Hematopoietic multipotent progenitor cell treated with erythropoietin and hydrocortisone succinate and interleukin-3 and kit ligand, for 6 days (in vitro differentiated cells): Measurements from ENCODE around the gene SESN3.
"Not testable (repeated sequence)": the region's sequence is repeated elsewhere in the genome, so short reads cannot be mapped to it uniquely, and the experiment has no call there.

Experiments
- DNase-seq: peaks from one replicate; pipeline ENCODE4 v3.0.0-alpha.2; 2015

SESN3 gene

DNA sequence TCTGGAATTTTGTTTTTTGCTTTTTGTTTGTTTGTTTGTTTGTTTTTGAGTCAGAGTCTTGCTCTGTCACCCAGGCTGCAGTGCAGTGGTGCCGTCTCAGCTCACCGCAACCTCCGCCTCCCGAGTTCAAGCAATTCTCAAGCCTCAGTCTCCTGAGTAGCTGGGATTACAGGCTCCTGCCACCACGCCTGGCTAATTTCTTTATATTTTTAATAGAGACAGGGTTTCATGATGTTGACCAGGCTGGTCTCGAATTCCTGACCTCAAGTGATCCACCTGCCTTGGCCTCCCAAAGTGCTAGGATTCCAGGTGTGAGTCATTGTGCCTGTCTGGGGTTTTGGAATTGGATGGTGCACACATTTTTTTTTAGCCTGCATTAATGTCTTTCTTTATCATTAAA, 20.9 kb upstream of the SESN3 start:
- not testable (repeated sequence) for DNase-seq

DNA sequence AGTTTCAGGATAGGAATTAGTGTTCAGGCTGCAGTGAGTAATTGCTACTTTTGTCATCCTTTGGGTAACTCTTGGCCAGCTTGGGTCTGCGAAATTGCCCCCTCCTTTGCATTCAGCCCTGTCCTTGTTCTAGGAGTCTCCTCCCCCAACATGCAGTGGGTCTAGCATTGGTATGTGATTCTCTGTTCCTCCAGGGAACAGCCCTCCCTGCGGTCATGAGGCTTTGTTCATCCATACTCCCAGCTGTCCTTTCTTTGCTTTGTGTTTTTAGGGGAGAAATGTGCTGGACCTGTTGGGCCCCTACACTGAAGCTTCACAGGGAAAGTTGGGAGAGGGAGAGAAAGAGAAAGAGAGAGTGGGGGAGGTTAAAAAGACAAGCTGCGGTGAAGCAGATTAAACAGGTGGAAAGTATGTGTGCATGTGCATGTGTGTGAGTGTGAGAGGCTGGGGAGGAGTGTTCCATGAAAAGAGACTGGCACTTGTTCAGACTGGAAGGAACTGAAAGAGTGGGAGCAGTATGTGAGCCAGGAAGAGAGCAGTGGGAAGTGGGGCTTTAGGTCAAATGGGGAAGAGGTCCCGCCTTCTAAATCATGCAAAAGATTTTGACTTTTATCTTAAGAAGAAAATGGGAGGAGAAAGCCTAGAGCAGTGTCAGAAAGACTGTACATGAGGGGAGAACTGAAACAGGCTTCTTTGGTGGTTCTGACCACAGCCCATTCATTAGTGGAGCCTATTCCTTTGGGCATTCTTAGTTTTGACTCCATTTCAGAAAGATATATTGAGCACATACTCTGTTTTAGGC, 17.9 kb upstream of the SESN3 start:
- no peak for DNase-seq

DNA sequence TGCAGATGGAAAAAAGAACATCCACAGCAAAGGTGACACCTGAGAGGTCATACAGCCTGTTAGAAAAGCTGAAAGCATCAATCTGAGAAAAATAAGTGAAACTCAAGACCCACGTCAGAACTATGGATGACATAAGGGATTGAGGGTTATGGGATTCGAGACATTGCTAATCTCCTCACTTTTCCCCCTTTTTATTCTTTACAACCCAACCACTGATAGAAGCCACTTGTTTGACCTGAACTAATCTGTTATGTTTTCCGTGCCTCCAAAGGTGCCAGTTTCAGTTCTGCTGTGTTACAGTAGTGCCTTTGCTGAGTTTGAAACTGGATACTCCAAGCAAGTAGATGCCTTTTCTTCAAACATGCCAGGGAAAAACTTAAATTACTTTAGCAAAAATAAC, 16.9 kb upstream of the SESN3 start:
- no peak for DNase-seq

DNA sequence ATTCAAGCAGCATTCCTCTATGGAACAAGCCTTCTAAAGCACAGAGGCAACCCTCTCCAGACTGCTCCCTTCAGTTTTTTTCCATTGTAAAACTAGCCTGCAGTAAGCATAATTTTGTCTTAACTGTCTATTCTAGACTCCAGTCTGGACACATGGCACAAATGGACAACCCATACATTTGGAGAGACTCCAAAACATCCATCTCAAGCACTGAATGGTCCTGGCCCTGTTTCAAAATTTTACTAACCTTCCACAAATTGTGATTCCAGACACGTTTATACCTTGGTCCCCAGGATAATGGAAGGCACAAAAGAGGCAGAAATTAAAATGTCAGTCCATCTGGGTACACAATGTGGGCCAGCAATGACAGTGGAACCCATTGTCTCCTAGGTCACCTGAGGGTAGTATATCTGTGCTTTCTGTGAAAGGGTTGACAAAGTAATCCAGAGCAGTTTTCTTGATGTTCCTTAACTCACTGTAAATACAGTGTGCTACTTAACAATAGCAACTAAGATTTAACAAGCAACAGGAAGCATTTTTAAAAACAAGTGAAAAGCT, 16.2 kb upstream of the SESN3 start:
- DNase-seq = no peak

DNA sequence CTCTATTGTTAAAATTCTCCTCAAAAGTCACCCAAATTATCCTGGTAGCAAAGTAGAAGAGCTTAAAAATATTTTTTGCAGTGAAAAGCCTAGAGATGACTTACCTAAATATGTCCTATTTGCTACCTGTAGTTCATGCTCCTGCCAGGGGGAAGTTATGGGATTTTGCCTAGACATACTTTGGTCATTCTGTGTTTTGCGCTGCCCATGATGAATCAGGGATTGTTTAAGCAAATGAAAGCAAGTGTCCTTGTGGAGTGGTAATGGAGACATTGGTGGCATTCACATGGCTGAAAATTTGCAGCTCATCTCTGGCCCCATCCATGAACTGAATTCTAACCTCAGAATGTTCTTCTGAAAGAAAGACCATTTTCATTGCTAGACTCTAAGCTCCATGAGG, 14.6 kb upstream of the SESN3 start:
- no peak for DNase-seq

DNA sequence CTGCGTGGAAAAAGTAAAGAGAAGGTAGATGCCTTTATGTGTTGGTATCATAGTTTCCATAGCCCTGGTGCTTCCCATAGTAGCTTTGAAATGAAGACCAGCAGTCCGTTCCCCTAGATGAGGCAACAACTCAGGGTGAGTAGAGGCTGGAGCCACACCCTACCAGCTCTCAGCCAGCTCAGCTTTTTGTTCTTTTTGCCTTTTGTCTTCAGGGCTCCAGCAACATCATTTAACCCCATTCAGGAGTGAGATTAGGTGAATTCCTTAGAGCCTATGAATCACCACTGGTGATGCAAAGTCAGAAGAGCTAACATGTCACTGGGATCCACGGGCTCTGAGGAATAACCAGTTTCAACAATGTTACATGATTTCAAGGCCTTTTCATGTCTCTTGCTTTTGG, 14.0 kb upstream of the SESN3 start:
- DNase-seq = no peak

DNA sequence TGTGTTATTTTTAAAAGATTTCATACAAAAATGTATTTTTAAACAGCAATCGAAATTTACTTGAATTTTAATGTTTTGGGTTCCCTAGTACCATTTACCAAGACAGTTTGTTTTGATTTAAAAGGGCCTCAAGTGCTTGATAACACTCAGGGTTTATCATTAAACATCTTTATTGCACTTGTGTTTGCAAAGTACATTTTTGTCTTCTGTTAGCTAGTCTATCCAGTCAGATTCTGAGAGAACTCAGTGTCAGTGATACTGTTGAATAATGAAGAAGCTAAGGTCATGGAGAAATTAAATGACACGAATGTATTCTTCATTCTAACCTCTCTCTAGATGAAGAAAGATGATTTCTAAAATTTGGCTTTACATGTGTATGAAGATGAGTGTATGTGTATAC, 12.7 kb upstream of the SESN3 start:
- DNase-seq = no peak

DNA sequence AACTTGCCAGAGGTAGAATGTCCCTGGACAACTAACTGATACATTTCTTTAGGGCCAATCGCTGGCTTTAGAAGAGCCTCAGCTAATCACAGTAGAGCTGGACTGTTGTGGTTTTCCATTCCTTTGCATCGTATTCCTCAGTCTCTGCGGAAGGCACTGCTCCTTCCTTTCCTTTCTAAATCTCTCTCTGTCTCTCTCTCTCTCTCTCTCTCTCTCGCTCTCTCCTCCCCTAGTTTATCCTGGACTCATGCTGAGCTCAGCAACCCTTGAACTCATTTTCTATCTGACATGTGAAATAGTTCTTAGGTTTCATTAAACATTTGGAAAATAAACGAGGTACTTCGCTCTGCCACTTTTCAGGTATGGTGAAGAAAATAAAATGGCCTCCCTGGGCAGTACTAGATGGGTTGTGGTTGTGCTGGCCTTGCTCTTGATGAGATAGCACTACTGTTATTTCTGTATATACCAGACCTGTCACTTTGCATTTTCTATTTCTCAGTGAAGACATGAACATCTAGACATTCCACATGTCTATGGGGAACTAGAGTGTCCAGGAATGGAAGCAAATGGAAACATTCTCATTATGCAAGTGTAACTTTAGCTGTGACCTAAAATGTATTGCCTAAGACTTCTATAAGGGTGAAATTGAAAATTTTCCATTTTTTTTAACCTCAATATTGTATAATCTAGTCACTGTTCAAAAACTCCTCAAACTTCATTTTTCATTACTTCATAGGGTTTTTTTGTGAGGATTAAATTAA, 12.0 kb upstream of the SESN3 start:
- DNase-seq = no peak

DNA sequence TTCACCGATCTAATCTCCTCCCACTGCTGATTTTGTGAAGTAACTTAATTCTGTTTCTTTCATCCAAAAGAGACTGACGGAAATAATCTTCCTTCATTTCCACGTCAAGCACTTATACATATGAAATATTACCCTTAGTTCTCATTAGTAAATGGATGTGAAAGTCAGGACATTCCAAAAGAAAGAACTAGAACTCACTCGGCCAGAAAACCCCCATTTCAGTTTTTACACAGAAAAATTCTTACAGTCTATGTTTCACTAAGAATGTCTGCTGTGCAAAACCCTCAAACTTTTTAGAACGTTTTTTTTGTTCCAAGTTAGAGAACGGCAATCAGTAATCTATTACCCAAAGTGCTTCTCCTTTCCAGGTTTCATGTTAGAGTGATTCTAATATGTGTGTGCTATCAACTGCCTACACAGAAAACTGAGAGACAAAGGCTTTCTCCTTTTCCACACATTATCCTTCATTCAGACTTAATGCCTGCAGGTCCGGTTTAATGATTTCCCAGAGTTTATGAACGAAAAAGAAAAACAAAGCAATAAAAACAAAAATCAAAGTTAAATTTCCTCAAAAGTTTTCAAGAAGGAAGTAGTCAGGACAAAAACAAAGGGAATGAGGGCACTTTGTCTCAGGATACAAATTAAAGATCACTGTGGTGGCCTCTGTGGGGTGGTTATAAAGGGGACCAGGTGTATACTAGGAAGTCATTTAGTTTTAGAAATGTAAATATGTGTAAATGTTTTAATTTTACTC, 11.3 kb upstream of the SESN3 start:
- no peak for DNase-seq

DNA sequence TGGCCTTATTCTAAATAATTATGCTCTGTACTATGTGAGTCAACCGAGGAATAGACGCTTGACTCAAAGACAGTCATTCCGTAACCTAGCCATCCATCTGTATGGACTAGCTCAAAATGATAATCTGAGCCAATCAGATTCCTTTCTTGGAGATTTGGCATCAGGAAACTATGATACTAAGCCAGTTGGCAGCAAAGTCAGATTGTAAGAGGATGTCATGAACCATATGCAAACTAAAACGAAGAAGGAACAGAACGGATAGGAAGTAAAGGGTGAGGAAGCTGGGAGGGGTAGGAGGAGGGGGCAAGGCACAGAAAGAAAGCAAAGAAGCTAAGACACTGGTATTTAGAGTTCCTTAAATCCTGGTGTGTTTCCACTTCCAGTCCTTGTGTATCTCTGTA, 10.7 kb upstream of the SESN3 start:
- DNase-seq = no peak

DNA sequence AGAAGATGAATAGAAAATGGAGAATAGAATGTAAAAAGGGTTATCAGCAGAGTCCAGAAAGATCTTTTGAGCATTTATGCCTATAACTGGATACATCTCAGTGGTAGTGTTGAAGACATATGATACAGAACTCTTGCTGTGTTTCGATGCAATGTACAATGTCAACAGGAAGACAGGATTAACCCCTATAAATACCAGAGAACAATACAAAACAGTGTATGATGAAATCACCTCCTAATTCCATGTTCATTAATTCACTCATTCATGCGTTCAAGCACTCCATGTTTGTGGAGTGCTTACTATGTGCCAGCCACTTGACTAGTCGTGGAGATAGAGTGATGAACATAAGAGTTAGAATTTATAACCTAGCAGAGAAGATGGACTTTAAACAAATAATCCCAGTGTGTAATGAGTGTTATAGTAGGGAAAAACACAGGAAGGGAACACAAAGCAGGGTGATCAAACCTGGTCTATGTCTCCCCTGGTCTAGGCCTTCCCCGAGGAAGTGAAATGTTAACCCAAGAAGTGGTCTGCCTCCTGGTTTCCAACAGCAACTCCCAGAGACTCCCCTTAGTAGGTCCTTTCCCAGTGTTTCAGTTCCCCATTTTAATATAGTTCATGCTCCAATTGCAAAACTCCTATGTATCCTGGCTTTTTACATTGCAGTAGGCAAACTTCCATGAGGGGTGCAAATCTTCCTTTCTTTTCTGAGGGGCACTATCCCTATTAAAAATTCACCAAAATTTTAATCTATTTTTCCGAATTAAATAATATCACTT, 9.1 kb upstream of the SESN3 start:
- DNase-seq = no peak

DNA sequence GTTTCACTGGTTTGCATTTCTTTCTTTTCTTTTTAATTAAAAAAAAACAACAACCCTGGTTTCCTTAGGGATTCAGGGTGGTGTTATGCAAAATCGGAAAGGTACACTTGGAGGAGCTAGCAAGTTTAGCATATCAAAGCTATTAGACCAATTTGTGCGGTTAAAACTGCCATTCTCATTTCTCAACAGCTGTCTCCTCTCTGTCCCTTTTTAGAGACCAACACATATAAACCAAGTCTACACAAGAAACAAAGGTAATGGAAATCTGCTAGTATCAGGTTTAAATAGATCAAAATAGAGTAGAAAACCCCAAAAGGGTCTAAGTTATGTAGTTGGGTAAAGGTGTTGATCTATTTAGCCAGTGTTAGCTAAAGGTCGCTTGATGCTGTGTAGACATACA, 1.7 kb upstream of the SESN3 start:
- peak; percentile 18 for DNase-seq

DNA sequence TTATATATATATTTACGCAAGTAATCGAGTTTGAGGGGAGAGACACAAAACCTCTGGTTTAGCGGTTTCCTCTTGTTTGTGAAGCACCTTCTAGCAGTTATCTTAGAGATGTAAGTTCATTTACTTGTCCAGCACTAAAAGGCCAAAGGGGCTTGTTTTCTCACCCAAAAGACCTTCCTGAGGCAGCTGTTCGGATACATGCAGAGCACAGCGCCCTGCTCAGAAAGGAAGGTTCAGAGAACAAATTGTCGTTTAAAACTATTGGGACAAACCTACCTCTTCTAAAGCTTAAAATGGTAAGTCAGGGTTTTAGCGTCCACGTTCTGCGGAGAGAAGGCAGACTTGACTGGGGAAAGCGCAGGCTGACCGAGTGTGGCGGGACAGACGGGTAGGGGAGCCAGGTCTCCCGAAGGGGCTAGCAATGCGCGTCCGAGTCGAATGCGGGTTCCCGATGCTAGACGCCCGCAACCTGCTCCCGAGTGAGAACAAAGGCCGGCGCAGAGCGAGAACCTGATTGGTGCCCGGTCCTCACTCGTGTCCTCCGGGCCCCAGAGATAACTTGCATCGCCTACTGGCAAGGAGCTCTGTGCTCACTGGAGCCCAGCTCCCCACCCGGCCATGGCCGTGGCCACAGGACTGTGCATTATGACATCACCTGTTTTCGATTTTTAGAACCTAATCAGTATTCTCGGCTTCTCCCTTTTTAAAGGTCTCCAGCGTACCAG, 1.0 kb upstream of the SESN3 start:
- DNase-seq = peak; percentile 83

DNA sequence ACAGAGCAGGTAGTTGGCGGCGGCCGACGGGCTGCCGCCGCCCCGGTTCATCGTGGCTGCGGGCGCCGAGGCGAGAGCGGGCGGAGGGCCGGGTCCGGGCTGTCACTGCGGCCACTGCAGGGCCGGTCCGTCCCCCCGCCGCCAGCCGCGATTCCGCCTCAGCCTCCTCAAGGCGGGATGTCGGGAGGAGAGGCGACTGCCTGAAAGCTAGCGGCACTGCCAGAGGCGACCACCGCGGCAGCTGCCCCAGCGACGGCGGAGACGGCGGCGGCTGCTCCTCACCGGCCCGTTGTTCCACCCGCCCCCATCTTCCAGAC, 234 bp downstream of the SESN3 start:
- no peak for DNase-seq

DNA sequence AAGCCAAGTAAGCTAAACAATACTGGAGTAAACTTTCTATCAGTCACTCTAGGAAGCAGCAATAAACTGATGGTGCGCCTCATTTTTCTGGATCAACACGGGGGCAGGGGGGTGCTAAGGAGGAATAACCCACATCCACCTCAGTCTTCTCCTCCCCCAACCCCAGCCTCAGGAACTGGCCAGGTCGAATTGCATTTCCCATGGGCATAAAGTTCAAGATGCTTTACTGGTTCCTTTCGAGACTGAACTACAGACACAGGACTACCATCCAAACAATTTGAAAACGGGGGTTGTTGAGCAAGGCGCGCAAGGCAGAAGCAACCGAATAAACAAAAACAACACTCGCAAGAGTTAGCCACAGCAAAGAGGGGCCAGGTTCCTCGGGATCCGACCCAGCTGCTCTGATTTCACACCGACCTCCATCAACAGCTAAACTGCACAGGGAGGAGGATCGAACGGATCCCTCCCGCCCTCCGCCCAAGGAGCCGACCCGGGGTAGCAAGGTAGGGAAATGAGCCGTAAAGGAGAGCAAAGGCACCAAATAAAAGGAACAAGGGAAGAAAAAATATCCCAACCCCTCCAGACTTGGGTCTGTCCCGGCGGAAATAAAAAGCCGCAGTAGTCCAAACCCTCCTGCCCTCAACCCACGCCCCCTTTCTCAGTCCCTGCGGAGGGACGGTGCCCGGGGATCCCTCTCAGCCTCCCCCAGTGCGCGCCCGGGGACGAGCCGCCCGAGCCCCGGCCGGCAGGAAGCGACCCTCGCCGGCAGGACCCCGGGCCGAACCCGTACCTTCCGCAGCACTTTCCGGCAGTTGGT, 801 bp downstream of the SESN3 start:
- peak; percentile 37 for DNase-seq

DNA sequence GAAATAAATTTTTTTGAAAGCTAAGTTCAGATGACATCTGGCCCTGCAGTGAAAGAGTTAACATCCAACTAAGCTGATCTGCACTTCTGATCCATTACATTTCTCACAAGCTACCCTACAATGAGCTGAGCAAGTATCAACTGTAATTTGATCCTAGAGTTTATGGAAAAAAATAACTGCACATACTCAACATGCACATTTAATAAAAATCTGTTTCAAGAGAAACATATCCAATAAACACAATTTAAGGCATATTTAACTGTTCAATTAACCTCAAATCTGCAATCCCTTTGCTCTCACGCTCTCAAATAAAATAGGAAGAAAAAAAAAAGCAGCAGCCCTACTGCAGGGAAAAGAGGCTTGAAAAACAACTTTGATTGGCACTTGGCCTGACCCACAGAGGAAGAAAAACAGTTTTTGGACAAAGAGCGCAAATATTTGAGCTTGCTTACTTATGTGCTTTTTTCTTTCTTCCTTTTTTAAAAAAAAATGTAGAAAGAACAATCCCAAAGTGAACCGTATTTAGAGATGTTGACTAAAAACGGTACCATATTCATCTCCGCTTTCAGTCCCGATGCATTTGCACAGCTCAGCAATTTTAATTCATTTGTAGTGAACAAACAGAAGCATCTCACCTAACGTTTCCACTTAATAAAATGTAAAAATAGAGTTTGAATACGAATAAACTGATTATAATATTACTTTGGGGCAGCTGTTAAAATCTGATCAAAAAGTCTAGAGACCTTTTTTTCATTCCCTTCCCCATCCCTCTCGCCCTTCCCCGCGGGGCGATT, 1.6 kb downstream of the SESN3 start:
- DNase-seq = peak; percentile 46

DNA sequence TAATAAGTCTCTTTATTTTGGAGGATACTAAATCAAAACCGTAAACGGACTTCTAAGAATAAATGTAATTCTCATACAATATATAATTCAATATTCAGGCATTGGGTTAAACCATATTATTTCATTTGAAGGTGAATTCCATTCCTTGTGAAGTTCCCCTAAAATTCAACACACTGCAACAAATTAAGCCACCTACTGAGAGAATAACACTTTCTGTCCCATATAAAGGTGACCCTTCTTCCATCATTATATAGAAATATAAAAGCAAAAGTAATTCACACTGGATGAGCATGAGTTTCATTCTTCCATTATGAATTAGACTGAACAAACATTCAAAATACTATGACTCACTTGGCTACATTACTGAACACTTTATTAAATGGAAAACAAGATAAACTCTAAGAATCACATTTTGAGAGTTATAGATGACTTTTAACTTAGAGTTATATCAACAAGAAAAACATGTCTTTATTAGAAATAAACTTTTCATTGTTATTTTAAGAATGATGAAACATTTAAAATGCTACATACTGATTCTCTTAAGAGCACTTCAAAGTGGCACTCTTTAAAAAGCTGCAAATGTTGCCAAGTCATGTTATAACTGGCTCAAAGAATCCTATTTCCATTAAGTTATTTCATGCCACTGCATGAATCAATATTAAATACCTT, 2.8 kb downstream of the SESN3 start:
- DNase-seq = peak; percentile 45

DNA sequence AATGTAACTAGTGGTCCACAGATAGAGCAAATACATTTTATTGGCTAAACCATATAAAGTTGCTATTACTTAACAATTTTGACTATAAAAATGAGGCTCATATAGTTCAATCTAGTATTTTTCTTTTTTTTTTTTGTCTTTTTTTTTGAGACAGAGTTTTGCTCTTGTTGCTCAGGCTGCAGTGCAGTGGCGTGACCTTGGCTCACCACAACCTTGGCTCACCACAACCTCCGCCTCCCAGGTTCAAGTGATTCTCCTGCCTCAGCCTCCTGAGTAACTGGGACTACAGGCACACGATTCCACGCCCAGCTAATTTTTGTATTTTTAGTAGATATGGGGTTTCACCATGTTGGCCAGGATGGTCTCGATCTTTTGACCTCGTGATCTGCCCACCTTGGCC, 3.9 kb downstream of the SESN3 start:
- DNase-seq = not testable (repeated sequence)

DNA sequence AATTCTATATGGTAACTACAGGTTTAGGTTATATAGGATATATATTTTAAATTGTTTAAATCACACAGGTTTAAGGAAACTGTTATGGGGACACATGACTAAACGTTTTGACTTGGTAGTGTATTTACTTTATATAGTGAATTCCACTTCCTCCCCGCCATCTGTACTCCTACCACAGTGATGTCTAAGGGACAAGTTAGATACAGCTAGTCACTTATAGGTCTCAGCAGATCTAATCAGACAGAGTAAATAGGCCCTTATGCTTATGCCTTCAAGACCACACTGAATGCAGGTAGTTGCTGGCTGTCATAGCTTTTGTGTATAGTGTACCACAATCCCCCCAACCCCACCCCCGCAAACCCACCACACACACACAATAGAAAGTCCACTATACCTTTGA, 8.2 kb downstream of the SESN3 start:
- peak; percentile 30 for DNase-seq

DNA sequence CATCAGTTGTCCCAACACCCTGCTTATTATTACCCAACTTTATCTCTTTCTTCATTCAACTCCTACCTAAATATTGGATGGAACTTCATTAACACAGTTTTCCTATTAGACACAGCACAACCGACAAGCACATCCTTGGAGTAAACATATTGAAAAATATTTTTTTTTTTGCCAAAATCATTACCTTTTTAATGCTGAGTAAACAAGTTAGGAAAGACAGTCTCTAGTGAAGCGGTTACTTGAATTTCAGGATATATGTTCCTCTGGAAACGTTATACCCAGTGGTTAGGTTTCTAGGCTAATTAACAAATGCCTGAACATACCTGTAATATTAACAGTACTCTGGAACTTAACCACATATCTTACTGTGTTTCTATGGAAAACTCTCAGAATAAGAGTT, 11.4 kb downstream of the SESN3 start:
- DNase-seq = no peak
